Measurements from ENCODE around the gene BDP1.
"Not testable (repeated sequence)": the region's sequence is repeated elsewhere in the genome, so short reads cannot be mapped to it uniquely, and the experiment has no call there.

BDP1 gene

DNA sequence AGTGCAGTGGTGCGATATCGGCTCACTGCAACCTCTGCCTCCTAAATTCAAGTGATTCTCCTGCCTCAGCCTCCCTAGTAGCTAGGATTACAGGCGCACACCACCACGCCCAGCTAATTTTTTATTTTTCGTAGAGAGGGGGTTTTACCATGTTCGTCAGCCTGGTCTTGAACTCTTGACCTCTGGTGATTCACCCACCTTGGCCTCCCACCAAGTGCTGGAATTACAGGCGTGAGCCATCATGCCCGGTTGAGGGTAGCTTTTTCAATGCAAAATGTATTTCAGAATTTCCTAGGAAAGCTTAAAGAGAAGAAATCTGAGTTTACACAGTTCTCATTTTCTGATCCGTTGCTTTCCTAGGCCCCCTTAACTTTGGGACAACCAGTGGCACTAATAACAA lies 15.7 kb downstream of the BDP1 start:
- no peak for DNase-seq (ENCODE audit: low read depth in 2 of 2)

DNA sequence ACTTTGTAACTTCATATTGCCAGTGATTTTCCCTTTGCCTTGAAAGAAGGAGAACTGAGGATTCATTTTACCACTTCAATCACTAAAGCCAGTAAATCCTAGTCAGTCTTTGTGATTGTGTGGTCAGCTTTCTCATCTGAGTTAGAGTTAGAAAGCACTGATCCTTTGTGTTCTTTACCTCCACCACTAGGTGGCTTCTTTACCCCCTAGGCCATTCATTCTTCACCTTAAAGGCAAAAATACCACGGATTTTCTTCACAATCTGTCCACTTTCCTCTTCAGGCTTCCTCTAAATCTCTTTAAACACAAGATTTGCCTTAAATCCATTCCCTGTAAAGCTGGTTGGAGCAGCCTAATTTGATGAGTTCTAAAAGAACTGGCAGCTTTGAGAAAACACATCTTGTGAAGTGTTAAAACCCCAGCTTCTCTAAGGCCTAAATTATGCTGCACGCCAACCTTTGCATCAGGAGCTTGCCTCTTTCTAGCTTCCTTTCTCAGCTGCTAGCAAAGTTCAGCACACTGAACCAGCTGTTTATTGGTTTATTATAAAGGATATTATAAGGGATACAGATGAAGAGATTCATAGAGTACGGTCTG lies 20.4 kb downstream of the BDP1 start:
- no peak for DNase-seq (ENCODE audit: low read depth in 2 of 2)

DNA sequence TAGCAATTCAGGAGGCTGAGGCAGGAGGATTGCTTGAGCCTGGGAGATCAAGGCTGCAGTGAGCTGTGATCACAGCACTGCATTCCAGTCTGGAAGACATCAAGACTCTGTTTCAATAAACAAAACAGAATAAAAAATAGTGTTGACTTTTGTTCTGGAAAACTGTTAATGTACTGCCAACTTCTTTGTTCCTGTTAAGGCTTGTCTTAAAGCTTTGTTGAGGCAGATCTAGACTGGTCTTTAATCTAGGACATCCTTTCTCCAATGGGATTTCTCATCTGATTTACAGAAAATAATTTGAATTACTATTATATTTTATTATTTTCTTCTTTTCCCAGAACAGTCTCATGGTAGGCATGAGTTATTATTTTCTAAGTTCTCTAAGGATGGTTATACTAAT lies 26.0 kb downstream of the BDP1 start:
- no peak for DNase-seq (ENCODE audit: low read depth in 2 of 2)

DNA sequence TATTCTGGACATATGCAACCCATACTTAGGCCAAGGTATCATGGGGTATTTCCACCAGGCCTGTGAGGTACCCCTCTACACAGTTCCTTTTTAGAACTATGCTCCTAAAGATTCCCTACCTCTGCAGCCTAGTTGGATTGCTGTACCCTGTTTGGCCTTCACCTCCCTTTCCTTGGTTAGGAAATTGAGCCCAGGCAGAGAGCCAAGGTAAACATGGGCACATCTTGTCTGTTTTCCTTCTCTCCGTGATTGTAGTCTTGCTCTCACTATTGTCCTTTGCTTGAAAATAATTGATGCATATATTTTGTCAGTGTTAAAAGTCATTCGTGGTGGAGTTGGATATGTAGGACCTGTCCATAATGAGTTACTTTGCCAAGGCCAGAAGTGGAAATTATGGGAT lies 26.7 kb downstream of the BDP1 start:
- no peak for DNase-seq (ENCODE audit: low read depth in 2 of 2)

DNA sequence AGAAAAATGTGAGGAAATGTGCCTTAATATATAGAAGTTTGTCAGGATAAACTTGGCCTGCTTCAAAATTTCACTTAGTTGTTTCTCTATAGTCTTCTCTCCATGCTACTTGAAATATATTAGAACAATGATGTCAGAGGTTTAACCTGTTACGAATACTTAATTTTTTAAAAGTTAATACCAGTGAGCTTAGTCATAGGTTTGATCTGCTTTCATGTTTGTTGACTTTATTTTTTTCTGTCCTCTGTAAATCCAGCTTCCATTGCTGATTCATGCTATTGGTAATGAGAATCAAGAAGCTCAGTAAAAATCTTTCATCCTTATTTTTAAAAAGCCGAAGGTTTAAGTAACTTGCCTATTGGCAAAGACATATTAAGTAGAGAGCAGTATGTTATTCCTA lies 27.9 kb downstream of the BDP1 start:
- DNase-seq (ENCODE audit: low read depth in 2 of 2): no peak

DNA sequence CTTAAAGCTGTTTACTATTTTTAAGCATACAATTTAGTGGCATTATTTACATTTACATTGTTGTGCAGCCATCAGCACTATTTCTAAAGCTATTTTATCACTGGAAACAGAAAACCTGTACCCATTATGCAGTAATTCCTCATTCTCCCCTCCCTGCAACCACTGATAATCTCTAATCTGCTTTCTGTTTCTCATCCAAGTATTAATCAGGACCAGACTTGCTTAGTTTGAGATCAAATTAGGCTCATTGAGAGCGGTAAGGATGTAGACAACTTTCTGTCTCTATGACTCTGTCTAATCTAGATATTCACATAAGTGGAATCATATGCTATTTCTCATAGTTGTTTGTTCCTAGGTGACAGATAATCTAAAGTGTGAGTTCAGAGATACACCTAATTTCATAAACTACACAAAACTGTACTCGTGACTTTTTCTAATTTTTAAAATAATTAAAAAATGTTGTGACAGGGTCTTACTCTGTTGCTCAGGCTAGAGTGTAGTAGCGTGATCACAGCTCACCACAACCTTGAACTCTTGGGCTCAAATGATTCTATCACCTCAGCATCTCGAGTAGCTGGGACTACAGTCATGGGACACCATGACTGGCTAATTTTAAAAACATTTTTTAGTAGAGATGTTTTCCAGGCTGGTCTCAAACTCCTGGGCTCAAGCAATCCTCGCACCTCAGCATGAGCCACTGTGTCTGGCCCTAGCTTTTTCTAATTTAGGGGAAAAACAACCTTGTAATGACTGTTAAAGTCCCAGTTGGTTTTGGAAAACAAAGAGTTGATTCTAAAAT lies 37.6 kb downstream of the BDP1 start:
- DNase-seq (ENCODE audit: low read depth in 2 of 2): no peak

DNA sequence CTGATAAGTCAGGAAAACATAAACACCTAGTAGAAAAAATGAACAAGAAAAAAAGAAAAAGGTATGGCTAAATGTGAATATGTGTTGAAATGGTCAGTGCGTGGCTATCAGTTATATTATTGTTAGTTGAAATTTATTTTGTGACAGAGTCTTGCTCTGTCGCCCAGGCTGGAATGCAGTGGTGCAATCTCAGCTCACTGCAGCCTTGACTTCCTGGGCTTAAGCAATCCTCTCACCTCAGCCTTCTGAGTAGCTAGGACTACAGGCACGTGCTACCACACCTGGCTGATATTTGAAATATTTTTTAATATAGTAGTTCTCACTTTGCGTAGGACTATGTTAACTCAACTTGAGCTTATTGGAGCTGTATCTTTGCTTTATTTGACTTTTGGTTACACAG lies 38.8 kb downstream of the BDP1 start:
- DNase-seq (ENCODE audit: low read depth in 2 of 2): not testable (repeated sequence)

DNA sequence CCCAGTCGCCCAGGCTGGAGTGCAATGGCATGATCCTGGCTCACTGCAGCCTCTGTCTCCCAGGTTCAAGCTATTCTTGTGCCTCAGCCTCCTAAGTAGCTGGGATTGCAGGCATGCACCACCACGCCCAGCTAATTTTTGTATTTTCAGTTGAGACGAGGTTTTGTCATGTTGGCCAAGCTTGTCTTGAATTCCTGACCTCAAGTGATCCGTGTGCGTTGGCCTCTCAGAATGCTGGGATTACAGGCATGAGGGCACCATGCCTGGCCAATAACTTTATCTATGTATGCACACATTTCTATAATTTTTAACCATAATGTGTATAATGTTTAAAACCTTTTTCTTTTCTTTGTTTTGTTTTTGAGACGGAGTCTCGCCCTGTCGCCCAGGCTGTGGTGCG lies 43.3 kb downstream of the BDP1 start:
- not testable (repeated sequence) for DNase-seq (ENCODE audit: low read depth in 2 of 2)

DNA sequence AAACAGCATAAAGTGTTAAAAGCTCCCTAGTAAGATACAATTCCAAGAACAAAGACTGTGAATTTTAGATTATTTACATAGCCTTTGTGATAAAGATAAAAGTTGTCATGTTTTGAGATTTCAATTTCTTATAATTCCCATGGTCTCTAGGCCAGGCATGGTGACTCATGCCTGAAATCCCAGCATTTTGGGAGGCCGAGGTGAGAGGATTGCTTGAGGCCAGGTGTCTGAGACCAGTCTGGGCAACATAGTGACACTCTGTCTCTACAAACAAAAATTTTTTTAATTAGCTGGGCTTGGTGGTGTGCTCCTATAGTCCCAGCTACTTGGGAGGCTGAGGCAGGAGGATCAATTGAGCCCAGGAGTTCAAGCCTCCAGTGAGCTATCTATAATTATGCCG lies 48.1 kb downstream of the BDP1 start:
- no peak for DNase-seq (ENCODE audit: low read depth in 2 of 2)

DNA sequence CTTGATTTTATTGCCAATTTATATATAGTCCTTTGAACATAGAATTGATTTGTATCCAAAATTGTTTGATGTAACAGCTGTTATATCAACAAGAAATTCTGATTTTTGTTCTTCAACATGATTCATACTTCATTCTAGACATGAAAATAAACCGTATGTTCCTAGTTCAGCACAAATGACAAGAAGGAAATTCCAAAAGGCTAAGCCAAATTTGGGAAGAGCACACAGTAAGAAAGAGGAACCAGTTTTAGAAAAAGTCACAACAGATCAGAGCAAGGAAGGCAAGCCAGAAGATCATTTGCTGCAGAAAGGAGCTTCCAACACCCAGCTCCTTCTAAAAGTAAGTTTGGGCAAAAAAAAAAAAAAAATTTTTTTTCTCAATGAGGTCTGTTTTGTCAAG lies 66.7 kb downstream of the BDP1 start:
- no peak for DNase-seq (ENCODE audit: low read depth in 2 of 2)

DNA sequence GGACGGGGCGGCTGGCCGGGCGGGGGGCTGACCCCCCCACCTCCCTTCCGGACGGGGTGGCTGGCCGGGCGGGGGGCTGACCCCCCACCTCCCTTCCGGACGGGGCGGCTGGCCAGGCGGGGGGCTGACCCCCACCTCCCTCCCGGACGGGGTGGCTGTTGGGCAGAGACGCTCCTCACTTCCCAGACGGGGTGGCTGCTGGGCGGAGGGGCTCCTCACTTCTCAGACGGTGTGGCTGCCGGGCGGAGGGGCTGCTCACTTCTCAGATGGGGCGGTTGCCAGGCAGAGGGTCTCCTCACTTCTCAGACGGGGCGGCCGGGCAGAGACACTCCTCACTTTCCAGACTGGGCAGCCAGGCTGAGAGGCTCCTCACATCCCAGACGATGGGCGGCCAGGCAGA lies 70.2 kb downstream of the BDP1 start:
- not testable (repeated sequence) for DNase-seq (ENCODE audit: low read depth in 2 of 2)

DNA sequence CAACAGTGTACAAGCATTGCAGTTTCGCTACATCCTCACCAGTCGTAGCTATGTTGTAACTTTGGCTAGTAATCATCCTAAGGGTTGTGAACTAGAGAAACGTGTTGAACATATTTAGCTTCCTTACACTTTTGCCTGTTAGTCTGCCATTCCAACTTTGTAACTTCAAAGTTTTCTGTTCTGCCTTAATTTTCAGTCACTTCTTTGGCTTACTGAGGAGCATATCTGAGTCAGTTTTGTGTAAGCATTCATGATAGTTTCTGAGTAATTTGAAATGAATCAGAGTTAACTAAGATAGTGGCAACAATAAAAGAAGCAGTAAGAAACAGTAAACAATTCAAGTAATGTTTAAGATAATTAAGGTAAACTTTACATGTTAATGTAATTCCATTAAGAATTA lies 72.8 kb downstream of the BDP1 start:
- no peak for DNase-seq (ENCODE audit: low read depth in 2 of 2)

DNA sequence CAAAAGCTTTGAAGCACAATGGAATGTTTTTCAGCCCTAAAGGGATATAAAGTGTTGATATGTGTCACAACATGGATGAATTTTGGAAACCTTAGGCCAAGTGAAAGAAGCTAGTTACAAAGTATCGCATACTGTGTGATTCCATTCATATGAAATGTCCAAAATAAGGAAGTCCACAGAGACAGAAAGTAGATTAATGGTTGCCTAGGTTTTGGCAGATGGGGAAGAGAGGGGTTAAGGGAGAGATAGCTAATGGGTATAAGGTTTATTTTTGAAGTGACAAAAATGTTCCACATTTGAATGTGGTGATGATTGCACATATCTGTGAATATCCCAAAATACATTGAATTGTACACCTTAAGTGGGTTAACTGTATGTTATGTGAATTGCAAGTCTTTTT lies 74.2 kb downstream of the BDP1 start:
- DNase-seq (ENCODE audit: low read depth in 2 of 2): no peak

DNA sequence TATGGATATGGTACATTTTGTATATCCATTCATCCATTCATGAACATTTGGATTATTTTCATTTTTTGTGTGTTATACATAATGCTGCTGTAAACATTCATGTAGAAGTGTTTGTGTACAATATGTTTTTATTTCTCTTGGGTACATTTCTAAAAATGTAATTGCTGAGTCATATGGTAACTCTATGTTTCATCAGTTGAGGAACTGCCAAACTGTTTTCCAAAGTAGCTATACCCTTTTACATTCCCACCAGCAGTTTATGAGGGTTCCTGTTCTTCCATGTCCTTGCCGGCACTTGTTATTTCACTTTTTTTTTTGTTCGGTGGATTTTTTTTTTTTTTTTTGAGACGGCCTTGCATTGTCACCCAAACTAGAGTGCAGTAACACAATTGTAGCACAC lies 77.7 kb downstream of the BDP1 start:
- DNase-seq (ENCODE audit: low read depth in 2 of 2): no peak

DNA sequence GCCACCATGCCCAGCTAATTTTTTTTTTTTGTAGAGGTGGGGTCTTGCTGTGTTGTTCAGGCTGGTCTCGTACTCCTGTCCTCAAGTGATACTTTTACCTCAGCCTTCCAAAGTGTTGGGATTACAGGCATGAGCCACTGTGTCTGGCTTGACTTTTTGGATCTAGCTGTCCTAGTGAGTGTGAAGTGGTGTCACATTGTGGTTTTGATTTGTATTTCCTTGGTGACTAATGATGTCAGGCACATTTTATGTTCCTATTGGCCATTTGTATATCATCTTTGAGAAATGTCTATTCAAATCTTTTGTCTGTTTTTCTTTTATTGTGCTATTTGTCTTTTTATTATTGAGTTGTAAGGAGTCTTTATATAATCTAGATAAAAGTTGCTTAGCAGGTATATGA lies 78.2 kb downstream of the BDP1 start:
- DNase-seq (ENCODE audit: low read depth in 2 of 2): no peak

DNA sequence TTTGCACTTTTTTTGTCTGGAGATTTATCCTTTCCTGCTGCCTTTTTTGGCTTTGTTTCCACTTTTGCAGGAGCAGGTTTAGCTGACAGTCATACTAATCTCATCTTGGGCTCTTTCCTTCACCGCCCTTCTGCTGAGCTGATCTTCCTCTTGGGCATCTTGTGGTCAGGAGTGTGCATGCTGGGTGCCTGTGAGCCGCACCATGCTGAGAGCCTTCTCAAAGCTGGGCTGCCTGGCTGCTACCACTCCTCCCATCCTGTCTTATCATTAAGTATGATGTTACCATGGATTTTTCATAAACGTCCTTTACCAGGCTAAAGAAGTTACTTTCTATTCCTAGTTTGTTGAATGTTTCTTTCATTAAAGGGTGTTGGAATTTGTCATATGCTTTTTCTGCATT lies 82.2 kb downstream of the BDP1 start:
- DNase-seq (ENCODE audit: low read depth in 2 of 2): no peak

DNA sequence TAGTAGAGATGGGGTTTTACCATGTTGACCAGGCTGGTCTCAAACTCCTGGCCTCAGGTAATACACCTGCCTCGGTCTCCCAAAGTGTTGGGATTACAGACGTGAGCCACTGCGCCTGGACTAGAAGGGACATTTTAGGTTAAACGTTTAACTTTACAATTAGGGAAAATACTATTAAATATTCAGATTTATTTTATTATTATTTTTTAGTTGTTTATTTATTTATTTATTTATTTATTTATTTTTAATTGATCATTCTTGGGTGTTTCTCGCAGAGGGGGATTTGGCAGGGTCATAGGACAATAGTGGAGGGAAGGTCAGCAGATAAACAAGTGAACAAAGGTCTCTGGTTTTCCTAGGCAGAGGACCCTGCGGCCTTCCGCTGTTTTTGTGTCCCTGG lies 95.4 kb downstream of the BDP1 start:
- DNase-seq (ENCODE audit: low read depth in 2 of 2): not testable (repeated sequence)

DNA sequence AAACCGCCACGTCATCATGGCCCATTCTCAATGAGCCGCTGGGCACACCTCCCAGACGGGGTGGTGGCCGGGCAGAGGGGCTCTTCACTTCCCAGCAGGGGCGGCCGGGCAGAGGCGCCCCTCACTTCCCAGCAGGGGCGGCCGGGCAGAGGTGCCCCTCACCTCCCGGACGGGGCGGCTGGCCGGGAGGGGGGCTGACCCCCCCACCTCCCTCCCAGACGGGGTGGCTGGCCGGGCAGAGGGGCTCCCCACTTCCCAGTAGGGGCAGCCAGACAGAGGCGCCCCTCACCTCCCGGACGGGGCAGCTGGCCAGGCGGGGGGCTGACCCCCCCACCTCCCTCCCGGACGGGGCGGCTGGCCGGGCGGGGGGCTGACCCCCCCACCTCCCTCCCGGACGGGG lies 96.1 kb downstream of the BDP1 start:
- DNase-seq (ENCODE audit: low read depth in 2 of 2): not testable (repeated sequence)

DNA sequence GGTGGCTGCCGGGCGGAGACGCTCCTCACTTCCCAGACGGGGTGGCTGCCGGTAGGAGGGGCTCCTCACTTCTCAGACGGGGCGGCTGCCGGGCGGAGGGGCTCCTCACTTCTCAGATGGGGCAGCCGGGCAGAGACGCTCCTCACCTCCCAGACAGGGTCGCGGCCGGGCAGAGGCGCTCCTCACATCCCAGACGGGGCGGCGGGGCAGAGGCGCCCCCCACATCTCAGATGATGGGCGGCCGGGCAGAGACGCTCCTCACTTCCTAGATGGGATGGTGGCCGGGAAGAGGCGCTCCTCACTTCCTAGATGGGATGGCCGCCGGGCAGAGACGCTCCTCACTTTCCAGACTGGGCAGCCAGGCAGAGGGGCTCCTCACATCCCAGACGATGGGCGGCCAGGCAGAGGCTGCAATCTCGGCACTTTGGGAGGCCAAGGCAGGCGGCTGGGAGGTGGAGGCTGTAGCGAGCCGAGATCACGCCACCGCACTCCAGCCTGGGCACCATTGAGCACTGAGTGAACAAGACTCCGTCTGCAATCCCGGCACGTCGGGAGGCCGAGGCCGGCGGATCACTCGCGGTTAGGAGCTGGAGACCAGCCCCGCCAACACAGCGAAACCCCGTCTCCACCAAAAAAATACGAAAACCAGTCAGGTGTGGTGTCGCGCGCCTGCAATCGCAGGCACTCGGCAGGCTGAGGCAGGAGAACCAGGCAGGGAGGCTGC lies 96.7 kb downstream of the BDP1 start:
- not testable (repeated sequence) for DNase-seq (ENCODE audit: low read depth in 2 of 2)

DNA sequence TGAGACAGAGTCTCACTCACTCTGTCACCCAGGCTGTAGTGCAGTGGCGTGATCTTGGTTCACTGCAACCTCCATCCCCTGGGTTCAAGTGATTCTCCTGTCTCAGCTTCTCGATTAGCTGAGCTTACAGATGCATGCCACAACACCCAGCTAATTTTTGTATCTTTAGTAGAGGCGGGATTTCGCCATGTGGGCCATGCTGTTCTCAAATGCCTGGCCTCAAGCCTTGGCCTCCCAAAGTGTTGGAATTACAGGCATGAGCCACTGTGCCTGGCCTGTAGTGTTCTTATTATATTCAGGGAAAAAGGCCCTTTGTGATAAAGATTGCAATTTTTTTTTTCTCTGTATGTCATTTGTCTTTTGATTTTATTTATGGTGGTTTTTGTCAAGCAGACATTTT lies 107.7 kb downstream of the BDP1 start:
- no peak for DNase-seq (ENCODE audit: low read depth in 2 of 2)

DNA sequence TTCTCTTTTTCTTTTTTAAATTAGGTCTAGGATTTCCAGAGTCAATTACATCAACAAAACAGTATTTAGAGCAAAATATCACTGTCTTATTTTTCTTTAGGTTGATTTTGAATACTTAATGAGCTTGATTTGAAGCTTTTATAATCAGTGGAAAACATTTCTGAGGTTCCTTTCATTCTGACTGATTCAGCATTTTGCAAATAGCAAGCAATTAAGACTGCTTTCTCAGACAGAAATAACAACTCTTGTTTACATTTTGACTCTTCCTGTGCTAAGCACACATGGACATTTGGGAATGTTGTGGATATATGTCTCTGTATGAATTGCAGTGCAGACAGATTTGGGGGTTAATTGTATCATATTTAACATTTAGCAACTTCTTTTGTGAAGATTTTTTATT lies 109.4 kb downstream of the BDP1 start:
- no peak for DNase-seq (ENCODE audit: low read depth in 2 of 2)

DNA sequence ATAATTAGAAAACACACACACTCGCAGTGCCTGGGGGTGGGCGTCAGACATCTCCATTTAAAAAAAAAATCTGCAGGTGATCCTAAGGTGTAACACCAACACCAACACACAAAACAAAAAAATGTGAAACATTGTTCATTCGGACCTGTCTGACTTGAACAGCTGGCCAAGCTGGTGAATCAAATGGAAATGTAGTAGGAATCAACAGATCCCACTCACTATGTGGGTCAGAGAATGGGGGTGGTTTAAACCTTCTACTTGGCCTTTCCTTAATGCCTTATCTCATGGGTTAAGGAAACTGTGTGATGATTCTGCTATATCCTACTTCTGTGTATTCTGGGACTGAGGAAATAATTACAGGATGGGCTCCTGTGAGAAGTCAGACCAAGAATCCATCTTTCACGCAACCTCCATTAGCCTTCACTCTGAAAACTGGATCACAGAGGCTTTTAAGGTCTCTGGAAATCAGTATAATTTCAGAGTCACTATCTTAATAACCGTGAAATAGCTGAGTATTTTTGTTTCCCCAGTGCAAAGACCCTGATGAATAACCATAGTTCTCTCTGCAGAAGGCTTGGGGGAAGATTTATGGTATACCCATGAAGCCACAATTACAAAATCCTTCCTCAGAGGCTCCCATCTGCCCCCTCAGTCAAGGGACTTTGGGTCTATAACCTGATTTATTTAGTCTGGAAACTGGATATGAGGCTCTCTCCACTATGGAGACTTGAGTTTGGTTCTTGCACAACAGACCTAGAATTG lies 114.5 kb downstream of the BDP1 start:
- DNase-seq (ENCODE audit: low read depth in 2 of 2): no peak
